Suprapubic skin (tissue), 4 donors: ENCODE results near the gene FTCDNL1. TPM values are rescaled to one million over a fixed set of nuclear protein-coding genes. Genes with fewer than 3 reads are reported as not detected.

Experiments
- DNase-seq, 2 donors: peaks; one replicate each; pipeline ENCODE4 v3.0.0-alpha.2; 2019; ENCODE audit warnings: low spot score in 2 of 2
- H3K27ac ChIP-seq: fragments of 200-600 bp; sonication (generic); one replicate; pipeline ENCODE4 v1.5.1; 2019
- H3K27me3 ChIP-seq: fragments of 200-600 bp; sonication (generic); one replicate; pipeline ENCODE4 v1.5.1; 2019
- H3K36me3 ChIP-seq: fragments of 200-600 bp; sonication (generic); one replicate; pipeline ENCODE4 v1.5.1; 2019
- H3K4me1 ChIP-seq: fragments of 200-600 bp; sonication (generic); one replicate; pipeline ENCODE4 v1.5.1; 2019
- H3K4me3 ChIP-seq: fragments of 200-600 bp; sonication (generic); one replicate; pipeline ENCODE4 v1.5.1; 2019; ENCODE audit warnings: mild to moderate bottlenecking
- H3K9me3 ChIP-seq: fragments of 200-600 bp; sonication (generic); one replicate; pipeline ENCODE4 v1.5.1; 2019
- EP300 ChIP-seq: sonication (generic); formaldehyde crosslinking; IDR thresholded peaks from one replicate; pipeline ENCODE4 v1.6.1; 2017; ENCODE audit warnings: antibody characterized with exemption
- POLR2A ChIP-seq, 2 donors: fragments of 450-650 bp; IDR thresholded peaks; one replicate each; pipeline ENCODE4 v1.6.1; 2017; ENCODE audit warnings: antibody characterized with exemption in 2 of 2, mild to moderate bottlenecking in 2 of 2, moderate library complexity in 2 of 2
- POLR2AphosphoS5 ChIP-seq, 3 donors: sonication (generic); formaldehyde crosslinking; IDR thresholded peaks; one replicate each; pipeline ENCODE4 v1.6.1; 2017; ENCODE audit warnings: antibody characterized with exemption in 3 of 3
- WGBS: methylation state at CpG from one replicate; pipeline ENCODE4 v1.1.5; 2018; 5-methylcytosine and 5-hydroxymethylcytosine counted together
- total RNA-seq, 4 donors: library from RNA; depleted of rRNA; stranded (reverse); fragments of >200 nt; gene quantifications; one replicate each; pipeline ENCODE4 v1.1.0, GENCODE V29; 2016
- TF ChIP-seq, protein P1 (sequence below), 2 donors: fragments of 200-600 bp in 1 of 2; fragments of 450-650 bp in 1 of 2; sonication (generic) in 1 of 2; IDR thresholded peaks; one replicate each; pipeline ENCODE4 v1.5.1; 2016 to 2019; ENCODE audit warnings: antibody characterized with exemption in 2 of 2, mild to moderate bottlenecking in 1 of 2, moderate library complexity in 1 of 2

The FTCDNL1 gene
- total RNA-seq, 4 donors from 2014 or later = 2.8 to 7.3 (median 5.5) TPM

DNA sequence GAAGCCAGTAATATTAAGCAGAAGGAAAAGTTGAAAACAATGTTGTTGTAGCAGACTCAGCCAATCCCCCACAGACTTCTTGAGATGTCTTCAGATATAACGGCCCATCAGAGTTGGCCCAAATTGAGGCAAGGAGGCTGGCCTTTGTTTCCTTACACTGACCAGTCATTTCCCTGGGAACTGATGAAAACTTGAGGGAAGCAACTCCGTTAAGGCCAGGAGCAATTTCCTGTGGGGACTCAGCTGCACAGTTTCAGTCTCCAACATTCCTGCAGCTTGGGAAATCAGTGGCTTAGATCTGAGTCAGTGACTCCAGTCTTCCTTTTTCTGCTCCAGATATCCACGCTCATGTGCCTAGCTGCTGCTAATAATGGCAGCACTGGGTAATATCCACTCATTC lies 75.7 kb downstream of the FTCDNL1 start:
- Histone ChIP-seq H3K4me3 (no peak overlapping the region), H3K36me3 (no peaks in the 10 kb centered on the region), H3K9me3 (no peaks in the 10 kb centered on the region), H3K27me3 (no peaks in the 10 kb centered on the region), H3K4me1 (no peaks in the 10 kb centered on the region), H3K27ac (no peak overlapping the region)
- no peak for TF ChIP-seq EP300
- no peak for TF ChIP-seq POLR2A (IDR thresholded peaks at IDR 0.05)
- no peak for TF ChIP-seq POLR2AphosphoS5 (IDR thresholded peaks at IDR 0.05)
- TF ChIP-seq, protein P1, sequence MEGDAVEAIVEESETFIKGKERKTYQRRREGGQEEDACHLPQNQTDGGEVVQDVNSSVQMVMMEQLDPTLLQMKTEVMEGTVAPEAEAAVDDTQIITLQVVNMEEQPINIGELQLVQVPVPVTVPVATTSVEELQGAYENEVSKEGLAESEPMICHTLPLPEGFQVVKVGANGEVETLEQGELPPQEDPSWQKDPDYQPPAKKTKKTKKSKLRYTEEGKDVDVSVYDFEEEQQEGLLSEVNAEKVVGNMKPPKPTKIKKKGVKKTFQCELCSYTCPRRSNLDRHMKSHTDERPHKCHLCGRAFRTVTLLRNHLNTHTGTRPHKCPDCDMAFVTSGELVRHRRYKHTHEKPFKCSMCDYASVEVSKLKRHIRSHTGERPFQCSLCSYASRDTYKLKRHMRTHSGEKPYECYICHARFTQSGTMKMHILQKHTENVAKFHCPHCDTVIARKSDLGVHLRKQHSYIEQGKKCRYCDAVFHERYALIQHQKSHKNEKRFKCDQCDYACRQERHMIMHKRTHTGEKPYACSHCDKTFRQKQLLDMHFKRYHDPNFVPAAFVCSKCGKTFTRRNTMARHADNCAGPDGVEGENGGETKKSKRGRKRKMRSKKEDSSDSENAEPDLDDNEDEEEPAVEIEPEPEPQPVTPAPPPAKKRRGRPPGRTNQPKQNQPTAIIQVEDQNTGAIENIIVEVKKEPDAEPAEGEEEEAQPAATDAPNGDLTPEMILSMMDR (IDR thresholded peaks at IDR 0.05) = no peak
- DNase-seq = no peak
- WGBS = 80% methylated on average over 3 of the region's 3 CpGs

DNA sequence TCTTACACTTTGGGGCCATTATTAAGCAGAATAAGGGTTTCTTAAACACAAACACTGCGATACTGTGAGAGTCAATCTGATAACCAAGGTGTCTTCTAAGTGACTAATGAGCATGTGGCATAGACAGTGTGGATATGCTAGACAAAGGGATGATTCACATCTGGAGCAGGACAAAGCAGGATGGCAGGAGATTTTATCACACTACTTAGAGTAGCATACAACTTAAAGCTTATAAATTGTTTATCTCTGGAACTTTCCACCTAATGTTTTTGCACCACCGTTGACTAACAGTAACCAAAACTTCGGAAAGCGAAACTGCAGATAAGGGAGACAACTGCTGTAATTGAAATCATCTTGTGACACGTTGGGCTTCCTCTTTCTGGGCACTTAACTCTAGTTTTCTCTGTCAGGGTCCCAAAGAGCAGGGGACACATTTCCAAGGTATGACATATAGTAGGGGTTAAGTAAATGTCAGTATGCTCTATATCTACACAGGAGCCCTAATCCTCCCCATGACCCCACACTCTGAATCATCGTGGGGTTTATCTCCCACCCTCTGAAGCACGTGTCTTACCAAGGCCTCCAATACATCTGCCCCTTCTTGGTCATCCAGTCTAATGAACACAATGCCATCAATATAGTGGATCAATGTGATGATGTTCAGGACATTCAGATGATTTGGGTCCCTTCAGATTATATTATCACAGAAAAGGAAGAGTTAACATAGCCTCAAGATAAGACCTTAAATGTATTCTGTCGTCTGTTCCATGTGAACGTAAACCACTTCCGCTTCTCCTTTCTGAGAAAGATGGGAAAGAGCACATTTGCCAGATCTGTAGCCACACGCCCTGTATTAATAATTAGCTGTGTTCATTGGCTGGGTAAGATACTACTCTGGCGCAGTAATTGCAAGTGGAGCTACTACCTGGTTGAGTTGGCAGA lies 78.7 kb downstream of the FTCDNL1 start:
- Histone ChIP-seq H3K27ac (no peak overlapping the region), H3K9me3 (no peaks in the 10 kb centered on the region), H3K27me3 (no peaks in the 10 kb centered on the region), H3K4me3 (no peak overlapping the region), H3K36me3 (no peaks in the 10 kb centered on the region), H3K4me1 (no peaks in the 10 kb centered on the region)
- 79% methylated on average over 12 of the region's 12 CpGs for WGBS
- TF ChIP-seq POLR2A (IDR thresholded peaks at IDR 0.05) = no peak
- DNase-seq = no peak

DNA sequence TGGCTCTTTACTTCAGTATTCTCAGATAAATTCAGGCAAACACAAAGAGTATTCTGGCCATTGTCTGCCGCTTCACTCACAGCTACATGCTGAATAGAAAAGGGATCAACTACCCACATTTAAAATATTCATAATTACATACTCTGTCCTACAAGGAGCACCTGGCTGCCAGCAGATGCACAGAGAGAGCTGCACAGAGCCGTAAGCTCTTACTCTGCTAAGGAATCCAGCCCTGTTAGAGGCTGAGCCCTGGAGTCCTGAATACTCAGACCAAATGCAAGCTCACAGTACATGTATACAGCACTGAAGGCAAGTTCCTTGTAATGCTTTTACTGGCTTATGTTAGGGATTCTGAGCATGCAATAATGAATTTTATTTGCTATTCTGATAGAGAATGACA lies 80.3 kb downstream of the FTCDNL1 start:
- TF ChIP-seq POLR2A (IDR thresholded peaks at IDR 0.05) (no peak), EP300 (no peak), POLR2AphosphoS5 (IDR thresholded peaks at IDR 0.05) (no peak)
- TF ChIP-seq, protein P1 (IDR thresholded peaks at IDR 0.05) = no peak
- Histone ChIP-seq H3K27ac (no peak overlapping the region), H3K4me3 (no peak overlapping the region), H3K9me3 (no peaks in the 10 kb centered on the region), H3K27me3 (no peaks in the 10 kb centered on the region), H3K36me3 (no peaks in the 10 kb centered on the region), H3K4me1 (no peaks in the 10 kb centered on the region)
- 100% methylated on average over 2 of the region's 2 CpGs for whole genome bisulfite sequencing
- DNase-seq = no peak

DNA sequence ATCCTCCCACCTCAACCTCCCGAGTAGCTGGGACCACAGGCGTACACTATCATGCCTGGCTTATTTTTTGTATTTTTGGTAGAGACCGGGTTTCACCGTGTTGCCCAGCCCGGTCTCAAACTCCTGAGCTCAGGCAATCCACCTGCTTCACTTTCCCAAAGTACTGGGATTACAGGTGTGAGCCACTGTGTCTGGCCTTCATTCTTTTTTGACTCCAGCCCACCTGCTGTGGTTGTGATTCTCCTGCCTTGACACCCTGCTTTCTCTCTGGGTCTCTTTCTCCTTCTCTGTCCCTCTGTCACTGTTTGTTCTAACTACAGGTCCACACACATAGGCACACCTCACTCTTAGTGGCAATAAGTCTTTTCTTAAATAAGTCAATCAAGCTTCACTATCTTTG lies 85.3 kb downstream of the FTCDNL1 start:
- no peaks in the 10 kb centered on the region for H3K4me1 ChIP-seq
- no peak for TF ChIP-seq EP300
- TF ChIP-seq, protein P1 (IDR thresholded peaks at IDR 0.05) = no peak
- no peaks in the 10 kb centered on the region for H3K27me3 ChIP-seq
- no peak overlapping the region for H3K4me3 ChIP-seq
- H3K36me3 ChIP-seq = no peaks in the 10 kb centered on the region
- DNase-seq = no peak
- WGBS = 74% methylated on average over 5 of the region's 5 CpGs
- no peak overlapping the region for H3K27ac ChIP-seq
- no peaks in the 10 kb centered on the region for H3K9me3 ChIP-seq

- Histone ChIP-seq H3K27ac (no peak overlapping the region), H3K4me3 (no peak overlapping the region), H3K4me1 (no peaks in the 10 kb centered on the region), H3K9me3 (no peaks in the 10 kb centered on the region), H3K27me3 (no peaks in the 10 kb centered on the region), H3K36me3 (no peaks in the 10 kb centered on the region)
- WGBS = 90% methylated on average over 7 of the region's 7 CpGs
- no peak for DNase-seq
- TF ChIP-seq, protein P1 (IDR thresholded peaks at IDR 0.05) = no peak
- TF ChIP-seq POLR2A (IDR thresholded peaks at IDR 0.05) (no peak), POLR2AphosphoS5 (IDR thresholded peaks at IDR 0.05) (no peak), EP300 (no peak)
These were observed 86.7 kb downstream of the FTCDNL1 start for GRCh38 chr2:199764273-199764800.
